GM19238 (cell line): Measurements from ENCODE around the gene NUP210.
"Not testable (repeated sequence)": the region's sequence is repeated elsewhere in the genome, so short reads cannot be mapped to it uniquely, and the experiment has no call there.

Experiments
- DNase-seq: peaks from one replicate; pipeline ENCODE4 v3.0.0; 2011; ENCODE audit warnings: low spot score; ENCODE audit not compliant: insufficient read length

Gene NUP210

DNA sequence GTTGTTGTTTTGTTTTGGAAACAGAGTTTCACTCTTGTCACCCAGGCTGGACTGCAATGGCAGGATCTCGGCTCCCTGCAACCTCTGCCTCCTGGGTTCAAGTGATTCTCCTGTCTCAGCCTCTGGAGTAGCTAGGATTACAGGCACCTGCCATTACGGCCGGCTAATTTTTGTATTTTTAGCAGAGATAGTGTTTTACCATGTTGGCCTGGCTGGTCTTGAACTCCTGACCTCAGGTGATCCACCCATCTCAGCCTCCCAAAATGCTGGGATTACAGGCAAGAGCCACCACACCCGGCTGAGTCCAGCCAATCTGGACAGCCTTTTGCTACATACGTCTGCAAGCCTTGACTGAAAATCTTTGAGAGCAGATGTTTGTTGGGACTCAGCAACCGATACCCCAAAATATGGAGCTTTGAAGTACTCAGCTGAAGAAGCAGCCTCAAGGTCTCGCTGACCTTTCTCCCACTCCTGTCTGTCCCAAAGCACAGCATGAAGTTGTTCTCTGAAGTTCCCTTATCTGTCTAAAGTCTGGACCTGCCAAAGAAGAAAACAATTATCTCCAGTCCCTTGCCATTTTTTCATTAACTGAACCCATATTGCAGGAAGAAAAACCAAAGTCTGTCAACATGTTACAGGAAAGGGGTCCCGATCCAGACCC is 9.6 kb upstream of the NUP210 start:
- no peak for DNase-seq

DNA sequence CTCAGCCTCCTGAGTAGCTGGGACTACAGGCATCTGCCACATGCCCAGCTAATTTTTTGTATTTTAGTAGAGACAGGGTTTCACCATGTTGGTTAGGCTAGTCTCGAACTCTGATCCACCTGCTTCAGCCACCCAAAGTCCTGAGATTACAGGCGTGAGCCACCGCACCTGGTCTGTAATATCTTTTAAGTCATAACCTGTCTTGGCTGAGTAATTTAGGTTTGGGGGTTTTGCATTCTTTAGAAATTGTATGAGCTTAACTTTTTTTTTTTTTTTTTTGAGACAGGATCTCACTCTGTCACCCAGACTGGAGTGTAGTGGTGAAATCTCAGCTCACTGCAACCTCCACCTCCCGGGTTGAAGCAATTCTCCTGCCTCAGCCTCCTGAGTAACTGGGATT is 8.6 kb upstream of the NUP210 start:
- DNase-seq, result not testable (repeated sequence)

DNA sequence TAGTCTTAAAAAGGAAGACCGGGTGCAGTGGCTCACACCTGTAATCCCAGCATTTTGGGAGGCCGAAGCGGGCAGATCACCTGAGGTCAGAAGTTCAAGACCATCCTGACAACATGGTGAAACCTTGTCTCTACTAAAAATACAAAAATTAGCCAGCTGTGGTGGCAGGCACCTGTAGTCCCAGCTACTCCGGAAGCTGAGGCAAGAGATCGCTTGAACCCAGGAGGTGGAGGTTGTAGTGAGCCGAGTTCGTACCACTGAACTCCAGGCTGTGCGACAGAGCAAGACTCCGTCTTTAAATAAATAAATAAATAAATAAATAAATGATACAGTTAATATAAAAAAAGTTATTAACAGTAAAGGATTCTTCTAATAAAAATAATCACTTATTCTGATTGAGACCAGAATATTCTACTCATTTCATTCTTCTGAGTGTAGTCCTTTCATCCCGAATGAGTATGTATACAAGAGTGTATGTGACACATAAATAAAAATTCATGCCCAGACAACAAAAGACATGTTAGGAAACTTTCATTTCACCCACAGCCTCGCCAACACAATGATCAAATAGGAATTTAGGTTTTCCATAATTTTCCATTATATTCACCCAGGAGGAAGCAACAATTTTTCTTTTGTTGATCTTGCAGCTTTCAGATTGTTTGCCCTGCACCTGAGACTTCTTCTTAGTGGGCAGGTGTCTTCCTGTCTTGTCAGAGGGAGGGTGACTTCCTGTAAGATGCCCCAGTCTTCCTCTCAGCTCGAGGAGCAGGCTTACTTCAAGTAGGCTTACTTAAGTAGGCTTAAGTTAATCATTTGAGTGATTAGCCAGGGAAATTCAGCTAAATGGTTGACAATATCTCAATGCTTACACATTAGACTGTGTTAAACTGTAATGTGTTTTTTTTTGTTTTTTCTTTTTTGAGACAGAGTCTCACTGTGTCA is 7.8 kb upstream of the NUP210 start:
- DNase-seq, result no peak

DNA sequence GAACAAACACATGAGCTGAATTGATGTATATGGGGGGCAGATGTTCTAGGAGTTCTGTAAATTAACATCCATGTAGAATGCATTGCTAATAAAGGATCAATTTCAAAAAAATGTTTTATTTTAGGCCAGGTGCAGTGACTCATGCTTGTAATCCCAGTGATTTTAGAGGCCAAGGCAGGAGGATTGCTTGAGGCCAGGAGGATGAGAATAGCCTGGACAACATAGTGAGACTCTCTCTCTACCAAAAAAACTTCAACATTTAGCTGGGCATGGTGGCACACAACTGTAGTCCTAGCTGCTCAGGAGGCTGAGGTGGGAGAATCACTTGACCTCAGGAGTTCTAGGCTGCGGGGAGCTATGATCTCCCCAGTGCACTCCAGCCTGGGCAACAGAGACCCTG is 6.5 kb upstream of the NUP210 start:
- no peak for DNase-seq

DNA sequence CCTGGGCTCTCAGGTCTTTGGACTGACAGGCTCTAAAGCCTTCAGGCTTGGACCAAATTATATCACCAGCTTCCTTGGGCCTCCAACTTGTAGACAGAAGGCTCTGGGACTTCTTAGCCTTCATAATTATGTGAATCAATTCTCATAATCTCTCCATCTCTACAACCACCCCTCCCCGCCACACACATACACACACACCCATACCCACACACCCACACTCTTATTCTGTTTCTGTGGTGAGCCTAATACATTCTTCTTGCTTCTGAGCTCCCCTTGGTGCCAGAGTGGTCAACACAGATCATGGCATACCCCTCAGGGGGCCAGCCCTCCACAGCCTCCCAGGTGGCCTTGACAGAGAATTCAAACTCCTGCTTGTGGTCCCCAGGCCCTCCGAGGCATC is 5.6 kb upstream of the NUP210 start:
- no peak for DNase-seq

DNA sequence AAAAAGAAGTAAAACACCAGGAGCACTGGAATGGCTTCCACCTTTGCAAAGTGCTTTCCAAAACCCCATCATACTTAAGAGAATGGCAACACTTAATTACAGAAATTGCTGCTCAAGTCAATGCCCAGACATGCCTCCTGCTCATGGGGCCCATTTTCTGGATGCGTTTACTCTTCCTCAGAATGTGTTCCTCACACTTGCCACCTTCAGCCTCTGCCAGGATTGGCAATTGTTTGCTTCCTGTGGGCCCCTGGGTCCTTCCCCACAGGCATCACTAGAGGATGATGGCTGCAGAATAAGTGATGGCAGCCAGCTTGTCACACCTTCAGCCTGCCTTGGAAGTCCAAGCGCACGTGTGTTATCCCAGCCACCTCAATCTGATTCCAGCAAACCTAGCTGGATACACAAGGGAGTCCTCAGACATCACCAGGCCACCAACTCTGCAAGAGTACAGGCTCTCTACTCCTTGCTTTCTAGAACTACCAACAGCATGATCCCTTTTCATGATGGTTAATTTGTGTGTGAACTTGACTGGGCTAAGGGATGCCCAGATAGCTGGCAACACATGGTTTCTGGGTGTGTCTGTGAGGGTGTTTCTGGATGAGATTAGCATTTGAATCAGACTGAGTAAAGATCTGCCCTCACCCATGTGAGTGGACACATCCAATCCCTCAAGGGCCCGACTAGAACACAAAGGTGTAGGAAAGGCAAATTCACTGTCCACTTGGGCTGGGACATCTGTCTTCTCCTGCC is 4.9 kb upstream of the NUP210 start:
- no peak for DNase-seq

DNA sequence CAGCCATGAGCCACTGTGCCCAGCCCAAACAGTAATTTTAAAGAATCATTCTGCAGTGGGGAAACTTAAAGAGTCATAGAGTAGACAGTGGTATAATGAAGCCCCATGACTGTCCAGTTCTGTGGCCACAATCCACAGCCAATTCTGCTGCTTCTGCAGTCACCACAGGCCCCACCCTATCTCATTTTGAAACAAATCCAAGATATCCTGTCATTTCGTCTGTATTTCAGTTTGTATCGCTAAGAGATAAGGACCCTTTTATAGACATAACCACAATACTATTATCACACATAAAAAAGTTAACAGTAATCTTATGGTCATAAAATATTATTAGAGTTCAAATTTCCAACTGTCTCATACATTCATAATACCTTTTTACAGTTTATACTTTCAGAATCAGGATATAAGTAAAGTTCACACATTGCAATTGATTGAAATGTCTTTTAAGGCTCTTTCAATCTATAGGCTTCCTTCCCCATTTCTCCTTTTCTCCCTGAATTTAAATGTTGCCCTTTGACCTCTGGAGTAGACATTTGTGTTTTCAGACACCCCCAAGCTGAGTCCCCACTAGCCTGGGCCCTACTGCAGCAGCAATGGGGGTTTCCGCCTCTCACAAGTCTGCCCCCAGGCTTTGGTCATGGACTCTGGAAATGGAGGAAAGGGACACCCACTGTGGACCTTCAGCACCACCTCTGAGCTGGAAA is 4.2 kb upstream of the NUP210 start:
- no peak for DNase-seq

DNA sequence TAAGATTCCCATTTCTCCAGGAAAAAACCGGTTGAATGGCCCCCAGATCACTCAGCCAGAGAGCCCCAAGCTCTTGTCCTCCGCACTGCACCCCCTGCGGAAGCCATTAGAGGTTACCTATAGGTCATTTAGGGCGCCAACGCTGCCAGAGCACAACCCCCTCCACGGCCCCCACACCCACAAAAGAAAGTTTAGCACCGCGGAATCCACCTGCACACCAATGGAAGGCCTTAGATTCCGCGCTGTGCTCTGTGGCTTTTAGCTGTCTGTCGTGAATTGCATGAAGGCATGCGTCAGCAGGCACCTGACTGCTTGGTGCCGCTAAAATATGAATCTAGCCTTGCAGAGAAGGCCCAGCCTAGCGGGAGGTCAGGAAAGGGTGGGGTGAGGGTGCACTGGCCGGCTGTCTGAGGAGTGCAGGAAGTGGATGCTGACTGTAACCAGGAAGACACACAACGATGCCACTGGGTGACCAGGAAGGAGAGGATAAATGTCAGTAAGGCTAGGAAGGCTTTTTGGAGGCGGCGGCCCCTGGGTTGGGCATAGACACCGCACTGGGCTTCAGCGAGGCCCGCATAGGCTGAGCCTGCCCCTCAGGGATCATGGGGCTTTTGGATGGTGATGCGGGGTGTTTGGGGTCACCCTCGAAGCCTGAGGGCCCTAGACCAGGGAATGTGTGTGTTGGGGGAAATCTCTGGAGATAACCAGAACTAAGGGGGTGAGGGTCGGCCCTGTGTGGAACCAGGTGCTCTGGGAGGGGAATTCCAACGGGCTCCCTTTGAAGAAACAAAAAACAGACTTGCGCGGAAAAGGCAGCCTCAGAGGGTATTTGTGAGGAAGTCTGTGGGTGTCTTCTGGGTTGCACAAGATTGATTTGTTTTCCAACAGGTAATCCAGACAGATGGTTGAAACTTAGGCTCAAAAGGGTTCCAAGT is 976 bp upstream of the NUP210 start:
- no peak for DNase-seq

DNA sequence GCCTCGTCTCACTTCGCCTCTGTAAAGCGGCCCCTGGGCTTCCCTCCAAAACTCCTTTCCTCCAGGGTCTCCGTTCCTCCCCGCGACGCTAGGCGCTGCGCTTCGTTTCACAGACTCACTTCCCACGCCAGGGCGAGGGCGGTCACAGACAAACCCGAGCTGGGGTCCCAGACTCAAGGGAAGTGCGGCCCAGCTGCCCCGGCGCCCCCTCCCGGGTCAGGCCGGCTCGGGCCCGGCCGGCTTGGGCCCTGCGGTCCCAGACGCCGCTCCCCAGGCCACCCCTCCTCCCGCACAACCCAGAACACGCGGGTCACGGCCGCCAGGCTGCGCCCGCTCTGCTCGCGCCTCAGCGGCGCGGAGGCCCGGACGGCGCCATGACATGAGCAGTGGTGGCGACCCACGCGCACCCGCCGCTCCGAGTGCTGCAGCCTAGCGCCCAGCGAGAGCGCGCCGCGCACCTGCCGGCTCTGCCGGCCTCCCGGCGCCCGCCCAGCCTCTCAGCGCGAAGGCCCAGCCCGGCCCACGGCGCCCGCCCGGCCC is 547 bp downstream of the NUP210 start:
- DNase-seq, result peak; percentile 66

DNA sequence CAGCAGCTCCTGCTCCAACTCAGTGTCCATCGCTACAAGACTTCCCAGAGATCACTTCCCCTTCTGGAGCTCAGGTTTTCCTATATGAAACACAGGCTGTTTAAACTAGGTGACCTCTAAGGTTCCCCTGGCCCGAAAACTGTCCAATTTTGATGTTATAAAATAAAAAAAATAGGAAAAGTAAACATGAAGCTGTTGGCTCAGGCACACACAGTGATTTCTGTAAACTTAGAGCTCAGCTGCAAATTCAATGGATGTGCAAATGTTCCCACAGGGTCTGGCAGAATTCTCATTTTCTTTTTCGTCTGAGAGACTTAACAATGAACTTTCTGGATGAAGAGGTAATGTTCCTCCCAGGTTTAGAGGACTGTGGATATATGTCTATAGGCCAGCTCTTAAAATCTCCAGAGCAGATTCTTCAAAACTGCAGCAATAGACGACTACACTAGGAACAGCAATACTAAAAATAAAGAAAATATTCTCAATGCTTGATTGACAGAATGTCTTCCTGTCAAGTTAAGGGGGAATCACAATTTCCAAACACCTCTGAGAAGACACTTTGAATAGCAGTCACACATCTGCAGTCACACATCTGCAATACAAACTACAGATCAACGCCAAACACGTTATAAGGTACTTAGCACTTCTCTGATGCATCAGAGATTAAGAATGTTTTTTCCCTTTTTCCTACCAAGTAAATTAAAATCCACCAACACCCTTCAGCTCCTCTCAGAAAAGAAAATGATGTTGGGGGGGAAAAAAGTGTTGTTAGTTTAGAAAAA is 2.8 kb downstream of the NUP210 start:
- DNase-seq, result no peak

DNA sequence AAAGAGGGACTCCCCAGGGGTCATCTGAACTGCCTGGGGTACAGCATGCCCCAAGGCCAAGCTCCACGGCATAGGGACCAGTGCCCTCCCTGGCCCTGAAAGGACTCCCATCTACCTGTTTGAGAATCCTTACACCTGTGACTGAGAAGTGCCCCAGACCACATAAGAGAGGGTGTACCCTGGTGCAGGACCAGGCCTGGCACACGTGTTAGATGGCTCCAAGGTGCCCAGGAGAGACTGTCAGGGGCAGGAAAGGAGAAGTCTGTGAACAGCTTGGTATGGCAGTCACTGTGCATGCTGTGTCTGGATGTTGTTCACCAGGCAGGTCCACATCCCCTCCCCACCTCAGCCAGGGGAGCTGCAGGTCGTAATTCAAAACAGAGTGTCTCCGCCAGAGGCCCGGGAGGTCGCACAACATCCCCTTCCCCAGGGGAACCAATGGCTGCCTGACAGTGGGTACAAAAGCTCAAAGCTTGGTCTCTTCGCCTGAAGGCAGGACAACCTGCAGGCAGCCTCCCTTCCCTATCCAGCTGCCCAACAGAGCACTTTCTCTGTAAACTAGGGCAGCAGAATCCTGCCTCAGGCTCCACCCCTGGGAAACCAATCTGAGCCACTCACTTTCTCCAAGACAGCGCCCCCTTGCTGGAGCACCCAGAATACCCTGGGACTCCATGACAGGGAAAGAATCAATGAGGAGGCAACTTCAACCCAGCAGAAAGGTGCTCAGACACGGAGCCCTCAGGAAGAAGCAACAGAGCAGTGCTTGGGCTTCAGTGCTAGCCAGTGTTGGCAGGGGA is 3.9 kb downstream of the NUP210 start:
- DNase-seq, result no peak

DNA sequence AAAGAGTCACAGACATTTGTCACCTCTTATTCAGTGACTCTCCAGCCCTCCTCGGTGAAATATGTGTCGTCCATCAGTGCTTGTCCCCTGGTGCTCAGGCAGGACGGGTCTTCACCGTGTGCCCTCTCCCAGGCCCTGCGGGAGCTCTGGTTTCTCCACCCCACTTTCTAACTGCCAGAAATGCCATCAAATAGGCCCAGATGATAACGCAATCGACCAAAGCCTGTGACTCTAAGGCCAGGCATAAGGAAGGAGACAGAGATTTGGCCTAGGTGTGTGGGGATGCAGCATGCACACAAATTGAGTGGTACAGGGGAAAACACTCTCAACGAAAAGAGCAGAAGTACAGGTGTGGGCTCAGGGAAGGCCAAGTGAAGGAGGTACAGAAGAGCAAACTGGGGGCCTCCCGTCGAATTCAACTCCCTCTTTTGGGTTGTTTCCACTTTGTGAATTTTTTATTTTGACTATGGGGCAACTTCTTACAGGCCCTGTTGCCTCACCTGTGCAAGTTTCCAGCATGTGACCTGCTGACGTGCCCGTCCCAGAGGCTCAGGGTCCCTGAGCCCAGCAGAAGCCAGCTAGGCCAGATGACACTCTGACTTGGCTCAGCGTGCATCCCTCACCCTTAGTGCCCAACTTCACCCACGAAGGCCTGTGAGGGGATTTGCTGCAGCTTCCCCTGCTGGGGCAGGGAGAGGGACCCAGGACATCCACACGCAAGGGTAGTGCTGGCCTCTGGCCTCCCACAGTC is 4.7 kb downstream of the NUP210 start:
- DNase-seq, result no peak

DNA sequence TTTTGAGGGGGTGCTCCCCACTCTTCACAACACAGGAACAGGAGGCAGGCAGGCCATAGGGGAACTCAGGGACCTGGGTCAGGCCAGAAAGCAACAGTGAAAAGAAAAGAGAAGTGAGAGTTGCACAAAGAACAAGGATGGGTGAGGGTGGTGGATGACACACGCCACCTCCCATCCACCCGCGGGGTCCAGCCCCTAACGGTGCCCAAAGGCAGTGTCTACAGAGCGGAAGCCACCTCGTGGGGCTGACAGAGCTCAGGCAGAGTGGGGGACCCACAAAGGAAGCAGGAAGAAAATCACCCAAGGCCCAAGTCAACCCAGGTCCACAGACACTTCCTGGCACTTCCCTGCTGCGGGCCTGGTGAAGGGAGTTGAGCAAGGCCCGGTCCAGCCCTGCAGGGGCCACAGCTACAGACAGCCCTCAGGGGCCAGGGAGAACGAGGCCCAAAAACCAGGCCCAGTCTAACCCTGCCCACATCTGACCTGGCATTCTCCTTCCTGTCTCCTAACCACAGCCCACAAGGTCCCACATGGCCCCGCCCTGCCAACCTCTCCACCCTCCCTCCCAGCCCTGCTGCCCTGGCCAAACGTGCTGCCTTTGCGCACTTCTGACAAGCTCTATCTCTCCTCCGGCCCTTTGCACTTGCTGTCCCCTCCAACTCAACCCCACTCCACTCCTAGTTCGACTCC is 5.9 kb downstream of the NUP210 start:
- peak; percentile 91 for DNase-seq

DNA sequence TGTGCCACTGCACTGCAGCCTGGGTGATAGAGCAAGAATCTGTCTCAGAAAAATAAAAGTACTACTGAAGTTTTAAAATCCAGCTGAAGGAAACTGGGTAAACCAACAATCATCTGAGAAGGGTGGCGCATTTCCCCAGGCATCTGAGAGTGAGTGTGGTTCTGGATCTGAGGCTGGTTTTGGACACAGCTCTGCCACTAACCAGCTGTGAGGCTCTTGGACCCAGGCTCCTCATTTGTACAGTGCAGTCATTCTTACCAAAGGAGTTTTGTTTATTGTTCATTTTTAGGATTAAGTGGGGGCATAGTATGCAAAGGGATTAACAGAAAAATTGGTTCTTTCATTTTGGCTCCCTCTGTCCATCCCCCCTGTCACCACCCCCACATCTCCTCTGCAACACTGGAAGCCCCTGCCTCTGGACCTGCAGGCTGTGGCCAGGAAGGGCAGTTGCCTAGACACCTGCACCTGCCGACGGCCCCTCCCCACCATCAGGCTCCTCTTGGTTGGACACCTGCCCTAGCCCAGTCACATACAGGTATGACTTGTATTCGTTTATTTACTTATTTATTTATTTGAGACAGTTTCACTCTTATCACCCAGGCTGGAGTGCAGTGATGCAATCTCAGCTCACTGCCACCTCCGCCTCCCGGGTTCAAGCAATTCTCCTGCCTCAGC is 8.8 kb downstream of the NUP210 start:
- DNase-seq, result no peak

DNA sequence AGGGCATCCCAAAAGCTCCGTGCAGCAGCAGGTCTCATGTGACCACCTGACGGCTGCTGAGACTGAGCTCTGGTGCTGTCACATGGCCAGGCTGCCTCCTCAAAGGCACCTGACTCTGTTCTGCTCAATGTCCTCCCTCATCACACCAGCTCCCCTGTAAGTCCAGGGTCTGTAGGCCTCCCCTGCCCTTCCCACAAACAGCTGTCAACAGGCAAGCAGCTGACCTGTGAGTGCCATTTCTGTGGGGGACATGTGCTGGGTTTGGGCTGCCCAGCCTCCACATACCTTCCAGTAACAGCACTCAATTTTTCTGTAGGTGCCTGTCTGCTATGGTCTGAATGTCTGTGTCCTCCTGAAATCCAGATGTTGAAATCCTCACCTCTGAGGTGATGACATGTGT is 11.2 kb downstream of the NUP210 start:
- DNase-seq, result no peak

DNA sequence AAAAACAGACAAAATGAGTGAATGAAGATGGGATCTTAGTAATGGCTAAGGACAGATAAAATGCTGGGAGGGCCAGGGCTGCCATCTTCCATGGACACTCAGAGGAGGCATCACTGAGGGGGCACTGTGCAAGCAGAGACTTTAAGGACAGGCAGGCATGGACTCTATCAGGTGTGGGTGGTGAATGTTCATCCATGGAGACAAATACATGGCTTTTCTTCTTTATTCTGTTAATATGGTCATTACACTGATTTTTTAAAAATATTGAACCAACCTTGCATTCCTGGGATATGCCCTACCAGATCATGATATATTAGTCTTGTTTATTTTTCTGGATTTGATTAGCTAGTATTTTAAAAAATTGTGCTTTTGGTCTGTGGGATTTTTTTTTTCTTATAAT is 12.2 kb downstream of the NUP210 start:
- no peak for DNase-seq

DNA sequence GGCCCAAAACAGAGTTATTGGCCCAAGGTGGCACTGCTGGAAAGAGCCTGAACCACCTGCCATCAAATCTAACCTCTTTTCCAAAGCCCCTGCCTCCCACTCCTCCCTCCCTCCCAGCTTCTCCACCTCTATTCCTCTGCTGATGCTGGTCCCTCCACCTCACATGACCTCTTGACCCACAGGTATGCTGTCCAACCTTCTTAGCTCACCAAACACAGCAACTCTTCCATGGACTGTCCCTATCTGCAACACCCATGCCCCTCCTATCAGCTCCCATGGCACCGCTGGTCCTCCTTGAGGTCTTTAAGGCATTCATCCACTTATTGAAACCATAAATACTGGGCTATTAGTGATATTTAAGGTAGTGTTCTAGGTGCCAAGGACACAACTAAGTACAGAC is 12.6 kb downstream of the NUP210 start:
- DNase-seq, result no peak
